Activated CD4-positive, alpha-beta T cell treated with anti-CD3 and anti-CD28 coated beads for 24 hours (primary cell): ENCODE data around the gene PTTG1IP2.
"Not testable (repeated sequence)": the region's sequence is repeated elsewhere in the genome, so short reads cannot be mapped to it uniquely, and the experiment has no call there.

Experiments used
- DNase-seq, 2 donors: peaks; one replicate each; pipeline ENCODE4 v3.0.0-alpha.2; 2020; ENCODE audit warnings: low read depth in 2 of 2

The PTTG1IP2 gene

GRCh38 chr7:90469554-90469953, at the start of gene PTTG1IP2:
Gene PTTG1IP2 (plus strand): TSS chr7:90469639. CDS start chr7:90469787, 148 bp downstream.
- DNase-seq, result no peak

DNA sequence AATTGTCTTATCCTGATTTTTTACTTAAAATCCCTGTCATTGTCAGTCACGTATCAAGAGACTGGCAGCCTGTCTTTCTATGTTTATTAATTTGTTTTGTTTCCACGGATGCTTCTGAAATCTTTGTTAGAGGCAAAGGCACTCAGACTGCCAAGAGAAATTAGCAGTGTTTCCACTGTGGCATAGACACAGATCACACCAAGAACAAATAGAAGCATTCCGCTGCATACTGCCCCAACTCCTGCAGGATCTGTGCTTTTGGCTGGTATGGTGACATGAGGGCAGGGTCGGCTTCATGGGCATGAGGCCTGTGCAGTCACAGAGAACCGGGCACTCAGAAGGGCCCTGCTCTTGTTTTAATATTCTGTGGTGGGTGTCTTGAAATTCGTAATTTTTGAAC, 47.8 kb upstream of the PTTG1IP2 start:
- DNase-seq, result no peak

DNA sequence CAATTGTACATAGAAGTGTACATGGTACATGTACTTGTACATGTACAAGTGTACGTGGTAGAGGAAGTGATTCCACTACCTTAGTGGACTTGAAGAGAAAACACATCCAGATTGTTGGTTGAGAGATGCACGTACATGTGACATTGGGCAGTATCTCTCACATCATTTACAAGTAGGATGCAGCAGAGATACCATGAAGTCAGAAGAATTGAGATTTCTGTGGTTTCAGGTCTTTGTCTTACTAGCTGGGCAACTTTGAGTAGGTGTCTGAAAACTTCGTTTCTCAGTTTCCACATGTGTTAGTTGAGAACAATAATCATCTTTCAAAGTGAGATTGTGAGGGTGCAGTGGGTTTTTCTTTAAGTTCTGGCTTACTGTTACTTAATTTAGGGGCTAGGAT, 44.7 kb upstream of the PTTG1IP2 start:
- DNase-seq, result no peak

DNA sequence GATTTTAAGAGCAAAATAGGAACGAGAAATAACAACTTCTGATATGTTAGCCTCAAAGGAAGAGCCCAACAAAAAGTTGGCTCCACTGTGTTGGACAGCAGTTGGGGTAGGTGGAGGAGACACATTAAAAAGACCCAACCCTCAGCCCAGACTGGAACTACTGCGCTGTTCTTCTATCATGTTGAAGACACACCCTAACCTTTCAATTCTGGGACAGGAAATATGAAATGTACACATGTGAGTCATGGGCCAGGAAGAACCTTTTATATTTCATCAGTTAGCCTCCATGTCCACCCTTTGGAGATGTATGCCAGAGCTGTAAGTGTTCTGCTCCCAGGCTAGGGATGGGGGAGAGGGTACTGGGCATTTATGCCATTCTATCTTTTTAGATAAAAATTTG, 44.1 kb upstream of the PTTG1IP2 start:
- no peak for DNase-seq

GRCh38 chr7:90430614-90431460, 38.6 kb upstream of the PTTG1IP2 start:
- no peak for DNase-seq

DNA sequence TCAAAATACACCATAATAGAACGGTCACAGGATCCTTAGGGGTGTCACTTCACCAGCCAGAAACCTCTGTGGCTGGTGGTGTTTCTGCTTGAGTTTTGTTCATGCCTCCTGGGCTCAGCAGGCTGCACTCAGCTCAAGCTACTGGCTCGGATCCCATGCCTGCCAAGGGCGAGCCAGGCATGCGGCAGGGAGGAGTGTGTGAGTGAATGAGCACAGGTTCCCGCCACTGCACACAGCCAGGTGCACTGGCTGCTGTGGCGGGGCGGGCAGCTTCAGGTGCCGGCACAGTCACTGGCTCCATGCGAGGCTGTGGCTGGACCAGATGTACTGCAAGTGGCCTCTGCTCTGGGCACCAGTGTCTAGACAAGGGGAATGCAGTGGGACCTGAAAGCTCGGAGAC, 36.7 kb upstream of the PTTG1IP2 start:
- DNase-seq, result no peak

DNA sequence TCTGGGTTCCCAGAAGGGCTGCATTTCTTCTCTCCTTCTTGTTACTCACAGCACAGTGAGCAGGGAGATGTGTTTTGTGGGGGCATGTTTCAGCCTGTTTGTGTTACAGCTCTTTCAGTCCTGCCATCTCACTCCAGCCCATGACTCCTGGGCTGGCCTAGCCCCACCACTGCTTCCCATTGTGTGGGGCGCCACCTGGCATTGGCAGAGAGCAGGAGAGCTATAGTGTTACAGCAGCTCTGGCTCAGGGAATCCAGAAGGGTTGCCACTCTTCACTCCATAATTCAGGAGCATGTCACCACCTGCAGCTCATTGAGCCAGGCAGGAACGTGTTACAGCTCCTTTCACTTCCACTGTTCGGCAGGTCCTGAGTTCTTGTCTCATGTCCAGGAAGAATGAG, 36.2 kb upstream of the PTTG1IP2 start:
- no peak for DNase-seq

- DNase-seq, result no peak
Measured at GRCh38 chr7:90445633-90446032, 23.8 kb upstream of the PTTG1IP2 start.

- no peak for DNase-seq
Measured at GRCh38 chr7:90446137-90446899, 23.1 kb upstream of the PTTG1IP2 start.

DNA sequence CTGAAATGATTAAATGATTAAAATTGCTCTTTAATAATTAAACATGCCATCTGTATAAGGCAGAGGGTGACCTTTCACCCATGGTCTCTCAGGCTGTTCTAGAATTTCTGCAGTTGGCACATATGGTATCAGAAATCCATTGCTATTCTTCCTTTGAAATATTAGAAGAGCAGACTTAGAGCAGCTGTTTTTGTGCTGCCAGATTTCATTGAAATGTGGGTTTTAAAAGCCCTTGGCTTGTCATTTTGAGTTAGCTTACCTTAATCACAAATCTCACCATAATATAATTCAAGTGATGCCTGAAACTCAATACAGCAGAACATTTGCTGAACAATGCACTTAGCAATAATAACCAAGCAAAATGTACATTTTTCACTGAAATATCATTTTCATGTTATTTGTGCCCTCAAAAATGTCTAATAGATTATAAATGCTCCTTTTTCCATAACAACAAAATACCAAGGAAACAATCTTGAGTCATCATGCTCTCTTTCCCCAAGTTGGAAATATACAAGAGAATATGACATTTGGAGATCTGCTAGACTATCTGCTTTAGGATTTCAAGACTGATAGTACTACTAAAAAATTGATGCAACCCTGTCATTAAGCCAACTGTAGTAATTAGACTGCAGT, 16.1 kb upstream of the PTTG1IP2 start:
- no peak for DNase-seq

GRCh38 chr7:90453931-90454330, 15.5 kb upstream of the PTTG1IP2 start:
- DNase-seq, result no peak

DNA sequence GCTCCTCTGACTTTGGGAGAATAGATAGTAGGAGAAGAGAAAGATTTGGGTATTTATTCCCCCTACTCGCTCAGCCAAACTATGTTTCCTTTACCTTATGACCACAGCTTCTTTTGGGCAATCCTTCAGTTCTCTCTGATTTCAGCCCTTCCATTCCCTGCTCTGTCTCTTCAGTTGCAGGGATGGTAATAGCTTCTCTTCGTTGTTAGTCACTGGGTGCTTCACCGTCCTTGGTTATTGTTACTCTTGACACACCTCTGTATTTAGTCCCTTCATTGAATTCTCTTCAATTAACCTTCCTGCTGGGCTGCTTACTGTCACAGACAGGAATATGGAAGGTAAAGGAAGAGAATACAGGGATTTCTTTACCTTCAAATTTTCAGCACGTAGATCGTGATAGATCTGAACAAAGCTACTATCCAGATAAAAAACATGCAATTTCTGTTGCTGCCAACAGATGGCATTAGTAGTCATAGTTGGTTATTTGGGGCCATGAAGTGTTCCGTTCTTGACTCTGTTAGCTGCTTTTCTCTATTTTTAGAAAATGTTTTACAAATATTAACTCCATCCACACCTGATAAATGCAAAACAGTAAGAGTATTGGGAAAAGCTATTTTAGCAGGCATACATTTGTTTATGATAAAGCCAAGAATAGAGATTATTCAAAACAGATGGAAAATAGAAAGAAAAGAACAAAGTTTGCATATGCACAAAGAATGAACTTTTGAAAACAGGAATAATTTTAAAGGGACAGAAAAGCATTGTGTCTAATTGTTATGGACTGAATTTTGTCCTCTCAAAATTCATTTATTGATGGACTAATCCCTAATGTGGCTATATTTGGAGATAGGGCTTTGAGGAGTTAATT, 14.0 kb upstream of the PTTG1IP2 start:
- no peak for DNase-seq

GRCh38 chr7:90458104-90458503, 11.3 kb upstream of the PTTG1IP2 start:
- DNase-seq, result no peak

- no peak for DNase-seq
Measured at GRCh38 chr7:90459888-90460287, 9.6 kb upstream of the PTTG1IP2 start.

DNA sequence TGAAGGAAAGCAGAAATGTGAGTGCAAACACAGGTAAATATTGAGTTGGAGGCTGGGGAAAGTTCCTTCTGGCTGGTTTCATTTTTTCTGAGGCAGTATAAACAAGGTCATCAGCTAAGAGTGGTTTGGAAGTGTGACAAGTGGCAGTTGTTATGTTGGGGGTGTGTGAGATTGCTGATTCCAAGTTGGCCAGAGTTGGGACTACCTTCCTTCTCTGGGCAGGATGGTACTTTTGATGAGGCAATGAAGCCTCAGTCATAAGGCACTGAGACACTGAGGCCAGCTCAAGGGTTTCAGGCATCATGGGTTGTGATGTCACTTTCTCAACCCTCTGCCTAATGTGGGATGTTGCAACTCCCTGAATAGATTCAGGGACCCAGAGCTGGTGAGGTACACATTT, 8.2 kb upstream of the PTTG1IP2 start:
- no peak for DNase-seq

- DNase-seq, result not testable (repeated sequence)
Measured at GRCh38 chr7:90463151-90463628, 6.2 kb upstream of the PTTG1IP2 start.

GRCh38 chr7:90465816-90466215, 3.6 kb upstream of the PTTG1IP2 start:
- no peak for DNase-seq

- DNase-seq, result no peak
Measured at GRCh38 chr7:90472805-90473540, 3.5 kb downstream of the PTTG1IP2 start.

- no peak for DNase-seq
Measured at GRCh38 chr7:90473814-90474213, 4.4 kb downstream of the PTTG1IP2 start.

DNA sequence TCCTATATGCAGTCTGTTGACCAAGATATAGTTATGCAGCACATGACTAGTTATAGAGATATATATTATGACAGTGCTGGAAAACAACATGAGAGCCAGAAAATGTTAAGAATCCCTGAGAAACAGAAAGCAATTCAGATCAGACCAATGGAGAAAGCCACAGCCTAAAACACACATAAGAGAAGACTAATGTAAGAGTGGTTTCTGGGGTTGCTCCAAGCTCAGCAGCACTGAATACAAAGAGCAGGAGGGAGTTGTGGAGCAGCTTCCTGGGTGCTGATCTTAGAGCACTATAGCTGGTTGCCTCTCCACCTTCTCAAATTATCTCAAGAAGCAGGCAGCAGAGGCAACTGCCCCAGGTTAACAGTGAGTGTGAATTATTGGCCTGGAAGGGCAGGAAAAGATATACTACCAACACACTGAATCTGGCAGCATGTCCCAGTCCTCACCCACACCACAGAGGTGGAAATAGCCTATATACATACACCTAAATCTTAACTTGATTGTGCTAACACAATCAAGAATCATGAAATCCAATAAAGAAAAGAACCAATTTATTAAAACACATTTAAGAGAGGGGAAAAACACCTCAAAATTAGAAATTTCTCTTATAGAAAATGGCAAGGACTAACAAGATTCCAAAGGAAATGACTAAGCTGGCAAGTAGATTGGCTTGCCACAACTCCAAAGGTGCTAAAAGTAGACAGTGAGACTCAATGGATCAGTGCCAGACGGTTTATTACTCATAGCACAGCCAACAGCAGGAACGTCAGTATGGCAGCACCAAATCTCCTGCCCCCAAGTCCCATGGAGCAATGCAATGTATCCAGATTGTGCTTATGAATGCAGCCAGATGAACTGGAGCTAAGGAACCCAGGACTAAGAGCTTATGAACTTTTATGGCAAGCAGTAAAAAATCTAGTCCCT, 5.1 kb downstream of the PTTG1IP2 start:
- DNase-seq, result no peak
